Smooth muscle cell (in vitro differentiated cells): ENCODE measurements around the gene MPZL2. TPM values are rescaled to one million over a fixed set of nuclear protein-coding genes. Genes with fewer than 3 reads are reported as not detected.

Source experiments
- DNase-seq: peaks from one replicate; lab custom pipeline; 2025; ENCODE audit not compliant: unreplicated experiment; lab: John Stamatoyannopoulos, UW
- H2AFZ ChIP-seq: fragments of 200-600 bp; sonication (generic); 2 replicates; pipeline ENCODE4 v1.6.0; 2016; ENCODE audit warnings: antibody characterized with exemption, low read depth, mild to moderate bottlenecking
- H3F3A ChIP-seq: fragments of 200-600 bp; sonication (generic); 2 replicates; pipeline ENCODE4 v1.6.0; 2017; ENCODE audit warnings: antibody characterized with exemption, low read depth
- H3K27ac ChIP-seq: fragments of 200-600 bp; sonication (generic); 2 replicates; pipeline ENCODE4 v1.5.1; 2016; ENCODE audit warnings: low read depth, mild to moderate bottlenecking
- H3K27me3 ChIP-seq: fragments of 200-600 bp; sonication (generic); 2 replicates; pipeline ENCODE4 v1.6.1; 2016; ENCODE audit warnings: low read depth, mild to moderate bottlenecking
- H3K36me3 ChIP-seq: fragments of 200-600 bp; sonication (generic); 2 replicates; pipeline ENCODE4 v1.5.1; 2016; ENCODE audit warnings: low read depth
- H3K4me1 ChIP-seq: fragments of 200-600 bp; sonication (generic); 2 replicates; pipeline ENCODE4 v1.5.1; 2016; ENCODE audit warnings: low read depth
- H3K4me2 ChIP-seq: fragments of 200-600 bp; sonication (generic); 2 replicates; pipeline ENCODE4 v1.6.0; 2016; ENCODE audit warnings: mild to moderate bottlenecking
- H3K4me3 ChIP-seq: fragments of 200-600 bp; sonication (generic); 2 replicates; pipeline ENCODE4 v1.5.1; 2016; ENCODE audit warnings: mild to moderate bottlenecking
- H3K79me2 ChIP-seq: fragments of 200-600 bp; sonication (generic); 2 replicates; pipeline ENCODE4 v1.6.0; 2016; ENCODE audit warnings: low read depth, mild to moderate bottlenecking
- H3K9ac ChIP-seq: fragments of 200-600 bp; sonication (generic); 2 replicates; pipeline ENCODE4 v1.6.0; 2016; ENCODE audit warnings: low read depth
- H3K9me3 ChIP-seq: fragments of 200-600 bp; sonication (generic); replicated peaks from 2 replicates; pipeline ENCODE4 v1.5.1; 2016; ENCODE audit warnings: low read depth
- H4K20me1 ChIP-seq: fragments of 200-600 bp; sonication (generic); 2 replicates; pipeline ENCODE4 v1.6.0; 2016; ENCODE audit warnings: low read depth
- whole genome bisulfite sequencing: methylation state at CpG from one replicate; pipeline ENCODE4 v1.1.7; 2016; ENCODE audit warnings: low lambda C conversion rate; 5-methylcytosine and 5-hydroxymethylcytosine counted together
- polyA plus RNA-seq: library from polyadenylated mRNA; unstranded; fragments of >200 nt; fragmentation: Nextera tagmentation; extraction: Ambion mirVana; gene quantifications from 2 replicates; pipeline ENCODE4 v1.2.1, GENCODE V29; 2016
- total RNA-seq: library from RNA; depleted of rRNA; stranded (reverse); fragments of >200 nt; gene quantifications from 2 replicates; pipeline ENCODE4 v1.2.3, GENCODE V29; 2014
- TF ChIP-seq, protein P1 (sequence below): fragments of 200-600 bp; sonication (generic); IDR thresholded peaks from 2 replicates; pipeline ENCODE4 v1.5.1; 2017; ENCODE audit warnings: borderline replicate concordance, mild to moderate bottlenecking, antibody characterized with exemption; ENCODE audit not compliant: insufficient read depth, poor library complexity, severe bottlenecking

Gene MPZL2
- total and polyA plus RNA-seq, 2 experiments from 2014 or later: 5.5 to 53.9 TPM

DNA sequence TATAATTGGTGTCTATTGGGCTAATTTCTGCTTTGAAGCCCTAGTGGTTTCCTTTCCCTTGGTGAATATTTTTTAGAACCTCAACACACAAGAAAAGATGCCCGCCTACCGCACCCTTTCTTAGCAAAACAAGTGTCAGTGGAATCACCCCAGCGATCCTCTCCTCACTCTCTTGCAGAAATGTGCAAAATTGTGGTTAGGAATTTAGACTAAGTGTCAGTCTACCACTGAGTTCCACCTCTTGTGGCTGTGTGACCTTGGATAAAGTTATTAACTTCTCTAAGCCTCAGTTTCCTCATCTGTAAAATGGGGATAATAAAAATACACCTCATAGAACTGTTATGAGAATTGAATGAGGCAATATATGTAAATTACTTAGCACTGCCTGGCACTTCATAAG lies 34.0 kb downstream of the MPZL2 start:
- Histone ChIP-seq H3K4me1 (no peaks in the 10 kb centered on the region), H3K36me3 (no peaks in the 10 kb centered on the region), H2AFZ (no peak overlapping the region), H3K79me2 (no peaks in the 10 kb centered on the region), H3K27ac (no peak overlapping the region), H3K27me3 (peaks cover 49% of the 10 kb centered on the region), H3K4me2 (no peak overlapping the region), H3K9me3 (no peaks in the 10 kb centered on the region), H3K4me3 (no peak overlapping the region), H3K9ac (no peak overlapping the region), H3F3A (no peaks in the 10 kb centered on the region), H4K20me1 (no peaks in the 10 kb centered on the region)
- TF ChIP-seq, protein P1, sequence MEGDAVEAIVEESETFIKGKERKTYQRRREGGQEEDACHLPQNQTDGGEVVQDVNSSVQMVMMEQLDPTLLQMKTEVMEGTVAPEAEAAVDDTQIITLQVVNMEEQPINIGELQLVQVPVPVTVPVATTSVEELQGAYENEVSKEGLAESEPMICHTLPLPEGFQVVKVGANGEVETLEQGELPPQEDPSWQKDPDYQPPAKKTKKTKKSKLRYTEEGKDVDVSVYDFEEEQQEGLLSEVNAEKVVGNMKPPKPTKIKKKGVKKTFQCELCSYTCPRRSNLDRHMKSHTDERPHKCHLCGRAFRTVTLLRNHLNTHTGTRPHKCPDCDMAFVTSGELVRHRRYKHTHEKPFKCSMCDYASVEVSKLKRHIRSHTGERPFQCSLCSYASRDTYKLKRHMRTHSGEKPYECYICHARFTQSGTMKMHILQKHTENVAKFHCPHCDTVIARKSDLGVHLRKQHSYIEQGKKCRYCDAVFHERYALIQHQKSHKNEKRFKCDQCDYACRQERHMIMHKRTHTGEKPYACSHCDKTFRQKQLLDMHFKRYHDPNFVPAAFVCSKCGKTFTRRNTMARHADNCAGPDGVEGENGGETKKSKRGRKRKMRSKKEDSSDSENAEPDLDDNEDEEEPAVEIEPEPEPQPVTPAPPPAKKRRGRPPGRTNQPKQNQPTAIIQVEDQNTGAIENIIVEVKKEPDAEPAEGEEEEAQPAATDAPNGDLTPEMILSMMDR: no peak
- 99% methylated on average over 3 of the region's 3 CpGs for WGBS
- no peak for DNase-seq

DNA sequence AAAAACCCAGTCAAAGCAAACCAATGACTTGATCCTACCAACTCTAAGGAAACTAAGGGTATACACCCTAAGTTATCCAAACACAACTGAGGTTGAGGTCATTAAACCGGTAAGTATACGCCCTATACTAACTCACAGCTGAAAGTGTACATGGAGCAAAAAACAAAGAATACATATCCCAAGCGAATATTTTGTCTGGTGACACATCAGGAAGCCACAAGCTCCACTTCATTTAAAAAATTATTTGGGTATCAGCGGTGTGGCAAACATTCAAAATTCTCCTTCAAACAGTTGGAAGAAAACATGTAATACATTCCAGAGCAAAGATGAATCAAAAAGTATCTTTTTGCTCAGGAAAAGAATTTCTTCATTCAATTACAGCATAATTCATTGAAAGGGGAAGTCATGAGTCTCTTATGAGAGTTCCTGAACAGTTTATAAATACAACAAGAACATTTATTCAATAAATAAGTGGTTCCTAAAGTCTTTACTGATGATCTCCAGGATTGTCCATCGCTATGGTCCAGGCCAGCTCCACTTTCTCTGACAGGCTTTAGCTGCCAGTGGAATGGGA lies 34.7 kb downstream of the MPZL2 start:
- 96% methylated on average over 5 of the region's 5 CpGs for WGBS
- no peak for DNase-seq
- H2AFZ ChIP-seq: no peak overlapping the region

DNA sequence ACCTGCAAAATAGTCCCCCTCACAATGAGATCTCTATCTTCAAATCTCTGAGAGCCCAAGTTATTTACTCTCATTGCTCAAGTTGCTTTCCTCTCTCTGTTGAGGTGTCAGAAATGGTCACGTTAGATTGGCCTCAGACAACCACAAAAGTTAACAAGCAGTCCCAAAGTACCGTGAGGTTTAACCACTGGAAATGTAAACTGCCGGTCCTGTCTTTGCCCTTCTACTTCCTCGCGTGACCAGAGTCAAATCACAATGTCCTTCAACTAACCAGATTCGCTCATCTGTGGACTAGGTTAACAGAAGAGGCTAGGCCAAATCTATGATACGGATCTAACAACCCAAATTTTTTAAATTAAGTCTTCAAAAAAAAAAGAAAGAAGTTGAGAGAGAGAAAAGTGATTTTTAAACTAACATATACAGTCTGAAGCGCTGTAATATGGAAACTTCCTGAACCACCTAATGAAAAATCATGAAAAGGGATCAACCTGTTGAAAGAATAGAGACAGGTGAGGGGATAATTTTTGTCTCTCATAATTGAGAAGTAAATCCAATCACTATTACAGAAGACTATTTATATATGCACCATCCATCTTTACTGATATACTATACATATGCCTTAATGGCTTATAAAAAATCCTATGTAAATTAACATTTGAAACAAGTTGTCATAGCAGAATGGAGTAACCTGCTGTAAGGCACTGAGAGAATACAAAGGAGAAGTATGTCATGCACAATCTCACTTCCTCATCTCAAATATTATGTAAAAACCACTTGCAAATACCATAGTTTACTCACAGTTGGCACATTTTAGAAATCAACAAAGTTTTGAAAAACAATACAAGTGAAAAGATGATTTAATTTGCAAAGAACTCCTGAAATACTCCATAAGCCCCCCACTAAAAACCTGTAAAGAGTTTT lies 36.0 kb downstream of the MPZL2 start:
- no peaks in the 10 kb centered on the region for H3K79me2 ChIP-seq
- no peaks in the 10 kb centered on the region for H3K36me3 ChIP-seq
- no peaks in the 10 kb centered on the region for H4K20me1 ChIP-seq
- no peak overlapping the region for H3K4me3 ChIP-seq
- H3K4me1 ChIP-seq: no peaks in the 10 kb centered on the region
- no peak for DNase-seq
- no peaks in the 10 kb centered on the region for H3K9me3 ChIP-seq
- TF ChIP-seq, protein P1: no peak
- H3K27me3 ChIP-seq: peaks cover 51% of the 10 kb centered on the region
- no peak overlapping the region for H3K9ac ChIP-seq
- 89% methylated on average over 8 of the region's 8 CpGs for WGBS
- no peak overlapping the region for H3K4me2 ChIP-seq
- no peak overlapping the region for H3K27ac ChIP-seq
- H3F3A ChIP-seq: no peaks in the 10 kb centered on the region
- no peak overlapping the region for H2AFZ ChIP-seq

More for the DNA sequence above, 34.7 kb downstream of the MPZL2 start:
- Histone ChIP-seq H3K36me3 (no peaks in the 10 kb centered on the region), H3K9me3 (no peaks in the 10 kb centered on the region), H3K79me2 (no peaks in the 10 kb centered on the region), H4K20me1 (no peaks in the 10 kb centered on the region), H3K9ac (no peak overlapping the region), H3F3A (no peaks in the 10 kb centered on the region), H3K4me1 (no peaks in the 10 kb centered on the region), H3K27me3 (peaks cover 46% of the 10 kb centered on the region), H3K4me3 (no peak overlapping the region), H3K27ac (no peak overlapping the region), H3K4me2 (no peak overlapping the region)
- TF ChIP-seq, protein P1: no peak
